B cell (primary cell): ENCODE data around the gene EID2B. TPM values are rescaled to one million over a fixed set of nuclear protein-coding genes. Genes with fewer than 3 reads are reported as not detected.

ENCODE experiments used
- ATAC-seq: fragments of 200-7000 bp; cut with Tn5 transposase; one replicate; pipeline ENCODE4 v1.10.0; 2021; ENCODE audit warnings: low read depth, mild to moderate bottlenecking, moderate number of reproducible peaks, moderate library complexity
- CTCF ChIA-PET: fragments of 350-600 bp; sonication (Branson Sonifier 250); formaldehyde crosslinking; loops from one replicate; lab custom pipeline; 2021; ENCODE audit warnings: antibody characterized with exemption, inconsistent platforms; lab: Charles Lee
- POLR2A ChIA-PET: fragments of 350-600 bp; sonication (Branson Sonifier 250); formaldehyde crosslinking; loops from one replicate; lab custom pipeline; 2021; ENCODE audit warnings: antibody characterized with exemption; lab: Charles Lee
- DNase-seq: peaks from one replicate; pipeline ENCODE4 v3.0.0; 2013
- H2AFZ ChIP-seq: 2 replicates; pipeline ENCODE4 v1.6.1; 2012; ENCODE audit warnings: mild to moderate bottlenecking, low read depth, low read length; ENCODE audit not compliant: insufficient read depth, poor library complexity, severe bottlenecking
- H3K27ac ChIP-seq, 2 donors: 1 replicate in 1 of 2; 2 replicates in 1 of 2; pipeline ENCODE4 v1.5.1; 2012 to 2013; ENCODE audit warnings: low read length in 2 of 2, mild to moderate bottlenecking in 2 of 2, moderate library complexity in 1 of 2
- H3K27me3 ChIP-seq, 4 experiments: fragments of 200-600 bp in 1 of 4; sonication (generic) in 1 of 4; replicated peaks in 1 of 4; 1 replicate in 2 of 4; 2 replicates in 2 of 4; pipeline versions ENCODE4 v1.6.1 to v1.7.0; 2013 to 2016; ENCODE audit warnings: low read length in 3 of 4, mild to moderate bottlenecking in 2 of 4, mixed read lengths in 1 of 4, moderate library complexity in 1 of 4; ENCODE audit not compliant: insufficient read depth in 4 of 4, control insufficient read depth in 3 of 4; ENCODE audit errors: control extremely low read depth in 1 of 4
- H3K36me3 ChIP-seq, 2 experiments: replicated peaks in 1 of 2; 1 replicate in 1 of 2; 2 replicates in 1 of 2; pipeline versions ENCODE4 v1.6.1 to v1.7.1; 2013; ENCODE audit warnings: low read length in 1 of 2; ENCODE audit not compliant: insufficient read depth in 2 of 2, control insufficient read depth in 1 of 2; ENCODE audit errors: control extremely low read depth in 1 of 2, extremely low read depth in 1 of 2
- H3K4me1 ChIP-seq, 2 donors: fragments of 200-600 bp in 1 of 2; sonication (generic) in 1 of 2; 1 replicate in 1 of 2; 2 replicates in 1 of 2; pipeline versions ENCODE4 v1.5.1 to v1.6.1; 2013 to 2017; ENCODE audit warnings: low read length in 2 of 2; ENCODE audit not compliant: control insufficient read depth in 2 of 2, insufficient read depth in 2 of 2
- H3K4me2 ChIP-seq: replicated peaks from 2 replicates; pipeline ENCODE3; 2012; ENCODE audit warnings: mild to moderate bottlenecking, low read depth, low read length; ENCODE audit not compliant: poor library complexity, severe bottlenecking
- H3K4me3 ChIP-seq, 5 experiments: fragments of 200-600 bp in 1 of 5; sonication (generic) in 1 of 5; 1 replicate in 3 of 5; 2 replicates in 2 of 5; pipeline versions ENCODE4 v1.5.1 to v1.7.0; 2011 to 2016; ENCODE audit warnings: low read length in 4 of 5, mild to moderate bottlenecking in 4 of 5, low read depth in 2 of 5, control low read depth in 1 of 5, moderate library complexity in 1 of 5; ENCODE audit not compliant: insufficient read depth in 1 of 5; ENCODE audit errors: control extremely low read depth in 1 of 5, extremely low read depth in 1 of 5
- H3K79me2 ChIP-seq: fragments of 200-600 bp; sonication (generic); one replicate; pipeline ENCODE4 v1.6.0; 2016; ENCODE audit warnings: low read length; ENCODE audit not compliant: control insufficient read depth, insufficient read depth
- H3K9ac ChIP-seq: fragments of 200-600 bp; sonication (generic); 2 replicates; pipeline ENCODE4 v1.6.1; 2017; ENCODE audit warnings: mild to moderate bottlenecking, low read length, moderate library complexity
- H3K9me3 ChIP-seq, 3 donors: one replicate each; pipeline versions ENCODE4 v1.6.1 to v1.7.1; 2013; ENCODE audit warnings: low read length in 2 of 3; ENCODE audit not compliant: control insufficient read depth in 2 of 3, insufficient read depth in 1 of 3; ENCODE audit errors: control extremely low read depth in 1 of 3
- H4K20me1 ChIP-seq: 2 replicates; pipeline ENCODE4 v1.6.0; 2012; ENCODE audit warnings: mild to moderate bottlenecking, low read length; ENCODE audit not compliant: insufficient read depth, control insufficient read depth, poor library complexity, severe bottlenecking
- H3K27ac Mint-ChIP-seq: one replicate; pipeline ENCODE4 v1.8.0; 2021; ENCODE audit warnings: mixed read lengths
- H3K27me3 Mint-ChIP-seq: one replicate; pipeline ENCODE4 v1.8.0; 2021; ENCODE audit warnings: mixed read lengths
- H3K4me1 Mint-ChIP-seq: one replicate; pipeline ENCODE4 v1.8.0; 2021; ENCODE audit warnings: mixed read lengths
- H3K4me3 Mint-ChIP-seq: one replicate; pipeline ENCODE4 v1.8.0; 2021; ENCODE audit warnings: mixed read lengths
- H3K9me3 Mint-ChIP-seq: one replicate; pipeline ENCODE4 v1.8.0; 2022; ENCODE audit warnings: mixed read lengths; ENCODE audit not compliant: insufficient read depth
- EZH2 ChIP-seq: IDR thresholded peaks from 2 replicates; pipeline ENCODE4 v1.6.1; 2012; ENCODE audit warnings: borderline replicate concordance, low read depth, mild to moderate bottlenecking, moderate library complexity, low read length; ENCODE audit not compliant: insufficient read depth, poor library complexity, severe bottlenecking
- WGBS: methylation state at CpG from one replicate; pipeline ENCODE4 v1.1.5; 2013; ENCODE audit warnings: missing lambda C conversion rate; ENCODE audit not compliant: insufficient coverage; 5-methylcytosine and 5-hydroxymethylcytosine counted together
- intact Hi-C: fragments of 100-400 bp; cut with micrococcal nuclease; formaldehyde crosslinking; loops from one replicate; pipeline ENCODE4 v1.10.0; 2022
- polyA plus RNA-seq: library from polyadenylated mRNA; depleted of rRNA; stranded (reverse); fragments of >200 nt; gene quantifications from 2 replicates; pipeline ENCODE4 v1.2.3, GENCODE V29; 2012
- total RNA-seq, 2 donors: library from RNA; stranded (reverse); fragments of 120-200 nt in 1 of 2; gene quantifications; 1 replicate in 1 of 2; 2 replicates in 1 of 2; pipeline versions ENCODE4 v1.2.3 to v1.2.4, GENCODE V29; 2013 to 2022
- TF ChIP-seq, protein P1 (sequence below): fragments of 200-600 bp; IDR thresholded peaks from one replicate; pipeline ENCODE4 v1.8.0; 2022; ENCODE audit warnings: antibody characterized with exemption, mild to moderate bottlenecking

Gene EID2B
- total and polyA plus RNA-seq, 2 donors (not counting 1 experiment from before 2014, with no cell fraction given), result 3.0 to 6.0 TPM

DNA sequence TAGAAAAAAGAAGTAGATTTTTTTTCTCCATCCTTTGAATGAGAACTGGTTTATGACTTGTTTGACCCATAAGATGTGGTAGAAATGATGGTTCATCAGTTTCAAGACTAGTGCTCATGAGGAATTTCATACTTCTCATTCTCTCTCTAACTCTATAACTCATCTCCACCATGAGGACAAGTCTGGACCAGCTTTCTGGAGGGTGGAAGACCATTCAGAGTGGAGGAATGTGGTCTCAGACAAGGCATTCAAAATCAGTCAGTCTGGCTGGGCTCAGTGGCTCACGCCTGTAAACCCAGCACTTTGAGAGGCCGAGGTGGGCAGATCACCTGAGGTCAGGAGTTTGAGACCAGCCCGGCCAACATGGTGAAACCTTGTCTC lies 10.8 kb upstream of the EID2B start:
- DNase-seq (no peak), ATAC-seq (no peak)
- Histone ChIP-seq H3K27ac (no peak overlapping the region), H2AFZ (no peak overlapping the region), H3K4me2 (no peak overlapping the region), H3K9me3 (no peaks in the 10 kb centered on the region), H3K4me3 (no peak overlapping the region), H3K36me3 (no peaks in the 10 kb centered on the region), H3K27me3 (peaks cover 0 to 8% (median 0%) of the 10 kb centered on the region in 4 experiments), H4K20me1 (no peaks in the 10 kb centered on the region), H3K79me2 (peaks cover 3% of the 10 kb centered on the region), H3K9ac (no peak overlapping the region), H3K4me1 (peaks cover 21 to 22% of the 10 kb centered on the region in 2 donors)
- intact Hi-C loops, result no loop called here
- Mint-ChIP-seq H3K4me1 (peaks cover 28% of the 10 kb centered on the region), H3K27me3 (peaks cover 15% of the 10 kb centered on the region), H3K4me3 (no peak overlapping the region), H3K9me3 (no peaks in the 10 kb centered on the region), H3K27ac (no peak overlapping the region)
- CTCF ChIA-PET, result interaction anchor here (1.2 to 3.0 kb wide), 5 partner anchors 8 to 216 kb away, joined by 3 to 15 read pairs (median 9); partner anchors contain the start of gene EID2B
- POLR2A ChIA-PET, result interaction anchor here (0.9 kb wide), 1 partner anchor 65 kb away, joined by 3 read pairs; no protein-coding TSS in a partner anchor
- no peak for TF ChIP-seq EZH2
- TF ChIP-seq, protein P1, sequence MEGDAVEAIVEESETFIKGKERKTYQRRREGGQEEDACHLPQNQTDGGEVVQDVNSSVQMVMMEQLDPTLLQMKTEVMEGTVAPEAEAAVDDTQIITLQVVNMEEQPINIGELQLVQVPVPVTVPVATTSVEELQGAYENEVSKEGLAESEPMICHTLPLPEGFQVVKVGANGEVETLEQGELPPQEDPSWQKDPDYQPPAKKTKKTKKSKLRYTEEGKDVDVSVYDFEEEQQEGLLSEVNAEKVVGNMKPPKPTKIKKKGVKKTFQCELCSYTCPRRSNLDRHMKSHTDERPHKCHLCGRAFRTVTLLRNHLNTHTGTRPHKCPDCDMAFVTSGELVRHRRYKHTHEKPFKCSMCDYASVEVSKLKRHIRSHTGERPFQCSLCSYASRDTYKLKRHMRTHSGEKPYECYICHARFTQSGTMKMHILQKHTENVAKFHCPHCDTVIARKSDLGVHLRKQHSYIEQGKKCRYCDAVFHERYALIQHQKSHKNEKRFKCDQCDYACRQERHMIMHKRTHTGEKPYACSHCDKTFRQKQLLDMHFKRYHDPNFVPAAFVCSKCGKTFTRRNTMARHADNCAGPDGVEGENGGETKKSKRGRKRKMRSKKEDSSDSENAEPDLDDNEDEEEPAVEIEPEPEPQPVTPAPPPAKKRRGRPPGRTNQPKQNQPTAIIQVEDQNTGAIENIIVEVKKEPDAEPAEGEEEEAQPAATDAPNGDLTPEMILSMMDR, result no peak
- WGBS, result 100% methylated on average over 1 of the region's 3 CpGs

DNA sequence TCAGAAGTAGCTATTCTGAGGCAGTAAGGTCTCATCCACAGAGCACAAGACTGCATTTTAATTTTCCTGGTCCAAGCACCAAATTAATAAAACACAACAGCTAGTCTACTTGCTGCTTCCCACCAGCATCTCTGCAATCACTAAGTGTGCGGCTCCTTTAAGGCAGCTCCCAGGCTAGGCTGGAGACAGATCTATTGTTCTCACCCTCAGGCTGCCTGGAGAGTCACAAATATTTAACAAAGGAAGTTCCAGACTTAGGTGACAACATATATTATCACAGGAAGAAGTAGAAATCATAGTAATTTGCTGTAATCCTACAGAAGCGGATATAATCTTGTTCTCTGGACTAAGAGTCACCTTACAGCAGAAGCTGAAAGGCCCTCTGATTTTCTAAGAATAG lies 9.6 kb upstream of the EID2B start:
- Mint-ChIP-seq H3K4me3 (no peak overlapping the region), H3K27ac (peak overlapping the region; percentile 59), H3K9me3 (no peaks in the 10 kb centered on the region), H3K4me1 (peaks cover 37% of the 10 kb centered on the region), H3K27me3 (peaks cover 13% of the 10 kb centered on the region)
- H3K4me3 ChIP-seq, result no peak overlapping the region
- DNase-seq, result no peak
- no peak overlapping the region for H3K9ac ChIP-seq
- H3K9me3 ChIP-seq, result no peaks in the 10 kb centered on the region
- peak overlapping the region; percentile 65 for H2AFZ ChIP-seq
- no peak for TF ChIP-seq EZH2
- TF ChIP-seq, protein P1, result no peak
- peak overlapping the region; percentile 1 for H3K4me2 ChIP-seq
- CTCF ChIA-PET, result interaction anchor here (0.6 to 2.8 kb wide), 8 partner anchors 9 to 1015 kb away, joined by 3 to 15 read pairs (median 4); partner anchors contain the start of gene EID2B
- no peak for ATAC-seq
- intact Hi-C loops, result no loop called here
- peak overlapping the region in 1 of 2 donors; percentile 45 for H3K27ac ChIP-seq
- H3K27me3 ChIP-seq, result peaks cover 0 to 8% (median 0%) of the 10 kb centered on the region in 4 experiments
- H3K36me3 ChIP-seq, result no peaks in the 10 kb centered on the region
- peaks cover 21 to 26% of the 10 kb centered on the region in 2 donors for H3K4me1 ChIP-seq
- WGBS, result 63% methylated on average over 1 of the region's 2 CpGs
- H4K20me1 ChIP-seq, result no peaks in the 10 kb centered on the region
- POLR2A ChIA-PET, result interaction anchor here (0.6 kb wide), 1 partner anchor 98 kb away, joined by 4 read pairs; no protein-coding TSS in a partner anchor
- H3K79me2 ChIP-seq, result peaks cover 6% of the 10 kb centered on the region
